HL-60 (cell line): ENCODE data around the gene P4HA2.

Experiments
- DNase-seq, 2 experiments: peaks; one replicate each; pipeline ENCODE4 v3.0.0-alpha.2; 2010 to 2020; ENCODE audit warnings: low read depth in 1 of 2, low spot score in 1 of 2
- H3K27ac ChIP-seq: fragments of 250-450 bp; sonication (Bioruptor Pico); replicated peaks from 2 replicates; pipeline ENCODE4 v1.5.1; 2020; ENCODE audit warnings: mild to moderate bottlenecking, moderate library complexity
- H3K27me3 ChIP-seq: fragments of 250-450 bp; sonication (Bioruptor Pico); 2 replicates; pipeline ENCODE4 v1.5.1; 2021; ENCODE audit warnings: mild to moderate bottlenecking, moderate library complexity; ENCODE audit not compliant: insufficient read depth, poor library complexity, severe bottlenecking
- H3K4me3 ChIP-seq: replicated peaks from 2 replicates; pipeline ENCODE4 v1.5.1; 2011; ENCODE audit warnings: mild to moderate bottlenecking, control low read depth, low read length; ENCODE audit not compliant: insufficient read depth
- GABPA ChIP-seq: IDR thresholded peaks from 2 replicates; pipeline ENCODE4 v1.6.1; 2012; ENCODE audit warnings: low read depth
- POLR2AphosphoS5 ChIP-seq: IDR thresholded peaks from 2 replicates; pipeline ENCODE4 v1.6.1; 2012; ENCODE audit warnings: low read depth
- REST ChIP-seq: IDR thresholded peaks from 2 replicates; pipeline ENCODE4 v1.6.1; 2012; ENCODE audit warnings: low read depth; ENCODE audit not compliant: insufficient replicate concordance
- SPI1 ChIP-seq: IDR thresholded peaks from 2 replicates; pipeline ENCODE4 v1.6.1; 2012; ENCODE audit warnings: low read depth, mild to moderate bottlenecking, borderline replicate concordance
- TF ChIP-seq, protein P1 (sequence below): IDR thresholded peaks from one replicate; pipeline ENCODE4 v1.5.1; 2011; ENCODE audit warnings: low read length, control low read depth, inconsistent platforms; ENCODE audit not compliant: insufficient read depth

P4HA2 gene

GRCh38 chr5:132179405-132179804, 48.2 kb downstream of the P4HA2 start:
- H3K27me3 ChIP-seq = no peaks in the 10 kb centered on the region
- H3K4me3 ChIP-seq = no peak overlapping the region
- TF ChIP-seq POLR2AphosphoS5 (no peak), REST (no peak), GABPA (no peak), SPI1 (no peak)
- TF ChIP-seq, protein P1, sequence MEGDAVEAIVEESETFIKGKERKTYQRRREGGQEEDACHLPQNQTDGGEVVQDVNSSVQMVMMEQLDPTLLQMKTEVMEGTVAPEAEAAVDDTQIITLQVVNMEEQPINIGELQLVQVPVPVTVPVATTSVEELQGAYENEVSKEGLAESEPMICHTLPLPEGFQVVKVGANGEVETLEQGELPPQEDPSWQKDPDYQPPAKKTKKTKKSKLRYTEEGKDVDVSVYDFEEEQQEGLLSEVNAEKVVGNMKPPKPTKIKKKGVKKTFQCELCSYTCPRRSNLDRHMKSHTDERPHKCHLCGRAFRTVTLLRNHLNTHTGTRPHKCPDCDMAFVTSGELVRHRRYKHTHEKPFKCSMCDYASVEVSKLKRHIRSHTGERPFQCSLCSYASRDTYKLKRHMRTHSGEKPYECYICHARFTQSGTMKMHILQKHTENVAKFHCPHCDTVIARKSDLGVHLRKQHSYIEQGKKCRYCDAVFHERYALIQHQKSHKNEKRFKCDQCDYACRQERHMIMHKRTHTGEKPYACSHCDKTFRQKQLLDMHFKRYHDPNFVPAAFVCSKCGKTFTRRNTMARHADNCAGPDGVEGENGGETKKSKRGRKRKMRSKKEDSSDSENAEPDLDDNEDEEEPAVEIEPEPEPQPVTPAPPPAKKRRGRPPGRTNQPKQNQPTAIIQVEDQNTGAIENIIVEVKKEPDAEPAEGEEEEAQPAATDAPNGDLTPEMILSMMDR = no peak
- no peak for DNase-seq
- no peak overlapping the region for H3K27ac ChIP-seq

DNA sequence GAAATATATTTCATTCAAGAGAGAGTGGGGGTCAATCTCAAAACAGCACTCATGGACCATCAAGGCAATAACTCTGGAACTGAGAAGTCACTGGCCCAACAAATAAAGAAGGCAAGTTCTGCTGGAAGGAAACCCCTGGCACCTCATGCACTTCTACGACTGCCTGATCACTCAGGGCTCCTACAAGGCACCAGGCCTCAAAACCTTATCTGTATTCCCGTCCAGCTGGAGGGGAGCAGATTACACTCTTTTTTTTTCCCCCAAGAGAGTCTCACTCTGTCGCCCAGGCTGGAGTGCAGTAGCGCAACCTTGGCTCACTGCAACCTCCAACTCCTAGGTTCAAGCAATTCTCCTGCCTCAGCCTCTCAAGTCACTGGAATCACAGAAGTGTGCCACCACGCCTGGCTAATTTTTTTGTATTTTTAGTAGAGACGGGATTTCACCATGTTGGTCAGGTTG, 49.9 kb downstream of the P4HA2 start:
- TF ChIP-seq POLR2AphosphoS5 (no peak), SPI1 (no peak), GABPA (no peak), REST (no peak)
- TF ChIP-seq, protein P1 = no peak
- no peak overlapping the region for H3K4me3 ChIP-seq
- no peaks in the 10 kb centered on the region for H3K27me3 ChIP-seq
- DNase-seq = no peak
- no peak overlapping the region for H3K27ac ChIP-seq

GRCh38 chr5:132176987-132177386, 50.7 kb downstream of the P4HA2 start:
- Histone ChIP-seq H3K27me3 (no peaks in the 10 kb centered on the region), H3K27ac (0 out of 2 replicates have a peak overlapping the region, but pooled peaks have one; percentile 43), H3K4me3 (no peak overlapping the region)
- TF ChIP-seq SPI1 (no peak), REST (no peak), GABPA (no peak), POLR2AphosphoS5 (no peak)
- TF ChIP-seq, protein P1 = peak; percentile 4
- DNase-seq = peak in 1 of 2 experiments; percentile 6
